BE2C (cell line): Measurements from ENCODE around the gene ENTPD2.

Experiments
- DNase-seq: peaks from one replicate; pipeline ENCODE4 v3.0.0-alpha.2; 2020
- H3K27me3 ChIP-seq: fragments of 250-450 bp; sonication (Bioruptor Pico); 2 replicates; pipeline ENCODE4 v1.5.1; 2020; ENCODE audit warnings: mild to moderate bottlenecking
- H3K36me3 ChIP-seq: fragments of 250-450 bp; sonication (Bioruptor Pico); 2 replicates; pipeline ENCODE4 v1.5.1; 2020; ENCODE audit warnings: mild to moderate bottlenecking
- H3K4me1 ChIP-seq: fragments of 250-450 bp; sonication (Bioruptor Pico); 2 replicates; pipeline ENCODE4 v1.5.1; 2020
- H3K4me3 ChIP-seq: 2 replicates; pipeline ENCODE4 v1.5.1; 2011; ENCODE audit warnings: low read depth, low read length
- H3K9me3 ChIP-seq: fragments of 250-450 bp; sonication (Bioruptor Pico); 2 replicates; pipeline ENCODE4 v1.5.1; 2020
- CTCF ChIP-seq: IDR thresholded peaks from 2 replicates; pipeline ENCODE4 v1.5.1; 2012; ENCODE audit warnings: mild to moderate bottlenecking, low read depth, low read length

The ENTPD2 gene

GRCh38 chr9:137023583-137023991 lies 30.3 kb downstream of the ENTPD2 start:
- peaks cover 27% of the 10 kb centered on the region for H3K4me1 ChIP-seq
- no peak for DNase-seq

GRCh38 chr9:137023157-137023556 lies 30.7 kb downstream of the ENTPD2 start:
- H3K4me1 ChIP-seq, result peaks cover 27% of the 10 kb centered on the region
- peaks cover 5% of the 10 kb centered on the region for H3K36me3 ChIP-seq
- H3K4me3 ChIP-seq, result no peak overlapping the region
- H3K9me3 ChIP-seq, result no peaks in the 10 kb centered on the region
- TF ChIP-seq CTCF, result no peak
- no peak for DNase-seq
- H3K27me3 ChIP-seq, result no peaks in the 10 kb centered on the region

More at GRCh38 chr9:137023583-137023991, 30.3 kb downstream of the ENTPD2 start:
- Histone ChIP-seq H3K27me3 (no peaks in the 10 kb centered on the region), H3K4me3 (no peak overlapping the region), H3K36me3 (peaks cover 5% of the 10 kb centered on the region), H3K9me3 (no peaks in the 10 kb centered on the region)
- no peak for TF ChIP-seq CTCF

GRCh38 chr9:137022662-137023008 lies 31.2 kb downstream of the ENTPD2 start:
- Histone ChIP-seq H3K9me3 (no peaks in the 10 kb centered on the region), H3K36me3 (peaks cover 5% of the 10 kb centered on the region), H3K27me3 (no peaks in the 10 kb centered on the region), H3K4me3 (no peak overlapping the region), H3K4me1 (peaks cover 27% of the 10 kb centered on the region)
- no peak for TF ChIP-seq CTCF
- DNase-seq, result no peak

GRCh38 chr9:137021979-137022661 lies 31.7 kb downstream of the ENTPD2 start:
- peak; percentile 86 for DNase-seq
- Histone ChIP-seq H3K4me1 (peaks cover 25% of the 10 kb centered on the region), H3K27me3 (no peaks in the 10 kb centered on the region), H3K36me3 (peaks cover 10% of the 10 kb centered on the region), H3K4me3 (no peak overlapping the region), H3K9me3 (no peaks in the 10 kb centered on the region)
- no peak for TF ChIP-seq CTCF

GRCh38 chr9:137021568-137021978 lies 32.3 kb downstream of the ENTPD2 start:
- TF ChIP-seq CTCF, result no peak
- Histone ChIP-seq H3K4me3 (no peak overlapping the region), H3K4me1 (peaks cover 19% of the 10 kb centered on the region), H3K9me3 (no peaks in the 10 kb centered on the region), H3K36me3 (peaks cover 15% of the 10 kb centered on the region), H3K27me3 (no peaks in the 10 kb centered on the region)
- no peak for DNase-seq

GRCh38 chr9:137020771-137021567 lies 32.9 kb downstream of the ENTPD2 start:
- Histone ChIP-seq H3K4me1 (peaks cover 13% of the 10 kb centered on the region), H3K4me3 (no peak overlapping the region), H3K27me3 (no peaks in the 10 kb centered on the region), H3K36me3 (peaks cover 21% of the 10 kb centered on the region), H3K9me3 (no peaks in the 10 kb centered on the region)
- no peak for DNase-seq
- no peak for TF ChIP-seq CTCF
